CD4-positive, alpha-beta T cell treated with Interleukin-15 for 1 hour (primary cell): Measurements from ENCODE around the gene SWAP70.

Source experiments
- DNase-seq: peaks from one replicate; pipeline ENCODE4 v3.0.0-alpha.2; 2020

SWAP70 gene

DNA sequence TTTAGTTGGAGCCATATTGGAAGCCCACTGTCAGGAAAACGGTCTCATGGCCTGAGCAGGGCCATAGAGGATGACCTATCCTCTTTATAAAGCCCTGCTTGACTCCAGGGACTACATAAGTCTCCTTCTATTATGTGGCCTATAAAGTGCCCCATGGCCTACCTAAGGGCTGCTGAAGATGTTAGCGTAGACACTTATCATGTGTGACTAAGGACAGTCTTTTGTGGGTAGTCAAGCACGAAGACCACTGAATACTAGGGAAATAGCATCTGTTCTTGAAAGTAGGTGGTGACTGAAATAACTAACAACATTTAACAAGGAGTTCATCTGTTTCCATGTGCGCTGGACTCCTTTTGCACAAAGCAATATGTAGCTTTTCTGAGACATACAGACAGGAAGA, 117.1 kb downstream of the SWAP70 start:
- no peak for DNase-seq

DNA sequence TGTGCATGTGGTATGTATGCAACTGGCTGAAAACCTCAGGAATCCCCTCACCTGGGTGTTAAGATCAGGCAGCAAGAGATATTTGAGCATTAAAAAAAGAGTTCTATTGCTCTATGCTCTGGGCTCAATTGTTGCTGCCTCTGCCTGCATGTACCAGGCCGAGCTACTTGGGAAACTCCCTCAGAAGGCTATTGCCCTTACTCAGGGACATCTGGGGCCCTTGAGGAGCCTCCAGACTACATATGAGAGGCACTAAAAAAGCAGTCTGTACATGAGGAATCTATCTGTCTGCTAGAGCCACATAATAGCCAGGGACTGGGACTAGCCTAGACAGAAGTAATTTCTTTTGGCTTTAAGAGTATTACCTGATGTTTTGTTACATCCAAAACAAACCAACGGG, 120.1 kb downstream of the SWAP70 start:
- DNase-seq: no peak

DNA sequence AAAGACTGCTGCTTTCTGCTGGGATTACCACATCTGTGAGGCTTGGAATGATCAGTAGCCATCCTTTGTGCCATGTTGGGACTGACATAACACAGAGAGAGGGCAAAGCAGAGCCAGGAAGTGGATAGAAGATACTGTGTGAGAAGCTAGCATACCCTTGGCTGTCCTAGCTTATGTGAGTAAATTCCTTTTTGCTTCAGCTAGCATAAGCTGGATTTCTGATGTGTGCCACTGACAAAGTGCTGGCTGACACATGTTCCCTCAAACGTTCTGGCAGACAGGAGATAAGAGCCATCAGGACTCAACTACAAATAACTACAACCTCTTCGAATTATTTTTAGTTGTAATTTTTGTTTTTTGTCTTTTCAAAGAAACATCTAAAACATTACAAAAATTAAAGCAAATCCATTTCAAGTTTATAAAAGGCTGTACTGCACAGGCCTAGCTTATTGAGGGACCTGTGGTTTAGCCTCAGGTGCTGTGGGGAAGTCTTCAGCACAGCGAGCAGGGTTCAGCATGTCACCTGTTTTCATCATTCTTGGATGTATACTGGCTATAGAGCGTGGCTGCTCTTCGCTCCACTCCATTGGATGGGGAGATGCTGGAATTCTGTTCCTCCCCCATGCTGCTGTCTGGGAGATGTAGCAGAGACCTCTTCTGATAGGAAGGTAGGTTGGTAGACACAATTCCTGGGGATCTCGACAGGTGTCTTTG, 120.9 kb downstream of the SWAP70 start:
- no peak for DNase-seq

DNA sequence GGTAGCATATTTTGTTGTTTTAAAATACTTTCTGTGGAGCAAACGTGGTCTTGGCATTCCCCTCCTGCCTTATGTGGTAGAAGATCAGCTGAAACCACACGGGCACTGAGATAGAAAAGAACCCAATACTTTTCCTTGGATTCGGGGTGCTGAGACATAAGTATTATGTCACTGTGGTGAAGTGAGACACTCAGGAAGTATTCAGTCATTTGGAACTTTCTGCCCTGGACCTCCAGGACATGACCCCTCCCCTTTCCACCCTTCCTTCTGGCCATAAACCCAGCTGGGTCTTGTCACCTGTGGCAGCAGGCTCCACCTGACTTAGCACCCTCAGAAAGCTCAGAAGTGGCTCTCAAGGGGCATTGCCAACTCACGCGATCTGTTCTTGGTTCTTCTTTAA, 123.4 kb downstream of the SWAP70 start:
- DNase-seq: no peak

DNA sequence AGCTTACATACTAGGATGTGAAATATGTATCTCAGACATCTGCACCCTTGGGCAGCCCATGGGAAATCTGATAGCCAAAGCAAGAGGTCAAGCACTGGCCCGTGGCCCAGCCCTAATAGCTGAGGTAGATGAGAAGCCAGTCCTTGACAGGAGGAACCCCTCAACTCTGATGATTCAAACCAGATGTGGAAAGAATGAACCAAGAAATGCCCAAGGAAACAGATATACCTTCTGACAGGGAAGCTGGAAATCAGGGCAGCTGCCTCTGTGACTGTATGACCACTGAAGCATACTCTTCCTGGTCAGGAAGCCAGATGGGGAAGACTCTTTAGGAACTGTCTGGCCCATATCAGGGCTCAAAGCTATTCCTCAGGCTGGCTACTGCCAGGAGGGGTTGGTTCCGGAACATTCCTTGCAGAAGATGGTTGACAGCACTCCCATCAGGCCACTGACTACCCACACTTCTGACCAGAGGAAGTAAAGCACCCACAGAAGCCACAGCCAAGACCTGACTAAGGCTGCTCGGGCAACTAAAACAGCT, 124.2 kb downstream of the SWAP70 start:
- DNase-seq: no peak

DNA sequence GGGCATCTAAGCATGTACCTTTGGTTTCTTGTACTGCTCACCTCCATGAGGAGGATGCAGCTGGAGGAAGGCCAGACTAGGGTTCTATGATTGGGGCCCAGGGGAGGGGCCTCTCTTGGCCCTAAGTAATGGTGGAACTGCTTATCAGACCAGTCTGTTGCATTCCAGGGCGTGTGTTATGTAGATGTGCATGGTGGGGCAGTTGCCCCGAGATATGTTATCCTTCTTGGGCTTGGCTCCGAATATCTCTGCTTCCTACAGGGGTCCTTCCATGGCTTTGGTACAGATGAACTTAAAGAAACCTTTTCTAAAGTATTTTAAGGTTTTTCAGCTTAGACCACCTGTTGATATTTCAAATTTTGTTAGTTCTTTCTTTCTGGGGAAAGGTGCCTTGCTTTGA, 126.0 kb downstream of the SWAP70 start:
- no peak for DNase-seq

DNA sequence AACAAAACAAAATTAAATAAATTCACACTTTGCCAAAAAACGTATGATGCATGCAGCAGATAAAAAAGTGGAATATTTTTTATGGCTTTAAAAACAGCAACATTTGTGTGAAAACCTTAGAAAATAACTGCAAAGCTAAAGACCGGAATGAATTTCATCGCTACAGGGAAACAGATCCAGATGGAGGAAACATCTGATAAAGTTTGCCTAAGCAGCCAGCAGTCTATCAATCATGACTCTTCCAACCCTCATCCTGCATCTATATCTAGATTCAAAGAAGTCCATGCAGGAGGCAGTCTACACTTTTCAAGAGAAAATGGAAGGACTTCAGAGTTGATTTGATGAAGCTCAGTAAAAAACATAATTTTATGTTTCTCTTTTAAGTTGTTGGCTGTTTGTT, 126.8 kb downstream of the SWAP70 start:
- no peak for DNase-seq

DNA sequence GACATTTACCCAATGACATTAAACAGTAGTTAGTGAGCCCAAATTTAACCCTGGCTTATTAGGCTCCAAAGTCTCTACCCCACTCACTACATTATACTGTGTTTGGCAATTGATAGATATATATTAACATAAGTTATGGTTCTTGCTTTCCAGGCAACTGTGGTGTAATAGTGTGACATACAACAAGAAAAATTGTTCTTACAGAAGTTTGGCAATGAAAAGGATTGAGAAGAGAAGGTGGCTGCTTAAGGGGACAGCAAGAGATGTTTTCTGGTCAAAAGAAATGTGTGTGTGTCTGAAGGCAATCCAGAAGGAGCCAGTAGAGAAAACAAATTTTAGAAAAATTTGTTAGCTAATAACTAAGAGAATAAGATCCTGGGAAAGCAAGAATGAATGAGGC, 132.4 kb downstream of the SWAP70 start:
- no peak for DNase-seq

DNA sequence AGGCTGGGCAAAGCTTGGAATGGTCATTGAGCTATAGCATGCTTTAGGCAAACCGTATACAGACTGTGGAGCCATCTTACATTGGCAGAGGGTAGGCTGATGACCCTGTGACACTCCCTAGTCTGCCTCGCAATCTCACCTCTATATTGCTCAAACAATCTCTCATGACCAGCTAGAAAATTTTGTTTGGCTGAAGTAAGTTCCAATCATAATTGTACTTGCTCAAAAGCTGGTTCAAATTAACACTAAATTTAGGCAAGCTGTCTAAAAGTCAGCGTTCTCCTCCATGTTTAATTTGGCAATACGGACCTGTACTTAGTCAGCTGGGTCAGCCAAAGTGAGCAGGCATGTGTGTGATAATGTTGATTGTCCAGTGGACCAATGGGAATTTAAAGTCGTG, 133.0 kb downstream of the SWAP70 start:
- no peak for DNase-seq

DNA sequence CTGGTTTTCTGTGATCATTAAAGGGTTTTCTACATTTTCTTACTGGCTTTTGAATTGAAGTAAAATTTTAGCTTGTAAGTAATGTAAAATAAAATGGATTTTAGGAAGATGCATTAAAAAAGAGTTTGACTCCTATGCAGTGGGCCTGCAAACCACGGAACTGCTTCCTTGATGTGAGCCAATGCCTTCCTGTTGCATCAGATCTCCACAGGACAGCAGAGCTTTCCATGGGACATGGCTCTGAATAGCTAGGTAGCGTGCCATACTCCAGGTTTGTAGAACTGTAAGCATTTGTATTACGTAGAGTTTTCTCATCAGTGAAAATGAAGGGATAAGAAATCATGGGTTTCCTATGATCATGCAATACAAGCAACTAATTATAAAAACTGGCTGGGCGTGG, 133.4 kb downstream of the SWAP70 start:
- no peak for DNase-seq

DNA sequence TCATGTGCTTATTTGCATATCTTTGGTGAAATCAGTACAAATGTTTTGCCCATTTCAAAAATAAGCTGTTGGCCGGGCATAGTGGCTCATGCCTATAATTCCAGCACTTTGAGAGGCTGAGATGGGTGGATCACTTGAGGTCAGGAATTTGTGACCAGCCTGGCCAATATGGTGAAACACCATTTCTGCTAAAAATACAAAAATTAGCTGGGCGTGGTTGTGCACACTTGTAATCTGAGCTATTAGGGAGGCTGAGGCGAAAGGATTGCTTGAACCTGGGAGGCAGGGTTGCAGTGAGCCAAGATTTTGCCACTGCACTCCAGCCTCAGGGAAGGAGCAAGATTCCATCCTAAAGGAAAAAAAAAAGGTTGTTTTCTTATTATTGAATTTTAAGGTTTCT, 136.0 kb downstream of the SWAP70 start:
- DNase-seq: no peak

DNA sequence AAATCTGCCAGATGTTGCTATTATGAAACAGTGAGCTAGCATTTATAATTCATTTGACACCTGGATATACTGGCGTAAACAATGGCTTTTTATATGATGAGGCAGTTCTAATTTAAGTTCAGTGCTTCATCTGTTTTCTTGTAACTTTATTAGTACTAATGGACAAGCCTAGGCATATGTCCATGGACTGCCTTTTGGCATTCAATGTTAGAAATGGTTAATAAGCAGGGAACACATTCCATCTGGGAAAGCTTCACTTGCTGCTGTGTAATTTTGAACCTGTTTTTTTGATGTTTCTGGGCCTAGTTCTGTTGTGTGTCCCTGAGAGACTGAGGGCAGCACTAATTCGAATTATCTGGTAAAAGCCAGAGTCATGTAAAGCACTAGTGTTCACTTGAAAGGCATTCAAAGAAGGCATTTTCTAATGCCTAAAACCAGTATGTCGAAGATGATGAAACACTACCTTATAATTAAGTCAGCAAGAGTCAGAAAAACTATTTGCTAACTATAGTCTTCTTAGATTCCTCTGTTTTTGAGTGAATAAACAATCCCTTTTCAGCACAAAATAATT, 138.5 kb downstream of the SWAP70 start:
- no peak for DNase-seq
